CD4-positive, alpha-beta T cell (primary cell): Measurements from ENCODE around the gene GHRHR. TPM values are rescaled to one million over a fixed set of nuclear protein-coding genes. Genes with fewer than 3 reads are reported as not detected.

Experiments
- ATAC-seq: fragments of 200-7000 bp; cut with Tn5 transposase; one replicate; pipeline ENCODE4 v1.10.0; 2022; ENCODE audit warnings: mild to moderate bottlenecking; ENCODE audit not compliant: poor library complexity
- CTCF ChIA-PET: fragments of 350-600 bp; sonication (Branson Sonifier 250); formaldehyde crosslinking; loops from one replicate; lab custom pipeline; 2021; ENCODE audit warnings: antibody characterized with exemption, inconsistent platforms; lab: Charles Lee
- POLR2A ChIA-PET: fragments of 350-600 bp; sonication (Branson Sonifier 250); formaldehyde crosslinking; loops from one replicate; lab custom pipeline; 2021; ENCODE audit warnings: antibody characterized with exemption, inconsistent platforms; lab: Charles Lee
- DNase-seq, 14 experiments: peaks; one replicate each; pipeline ENCODE4 v3.0.0-alpha.2; 2013 to 2020; ENCODE audit warnings: mixed read lengths in 2 of 14
- H3K27ac ChIP-seq, 2 donors: one replicate each; pipeline versions ENCODE4 v1.5.1 to v1.7.0; 2013; ENCODE audit warnings: low read length in 2 of 2, low read depth in 1 of 2, mild to moderate bottlenecking in 1 of 2
- H3K27me3 ChIP-seq, 2 experiments: 1 replicate in 1 of 2; 2 replicates in 1 of 2; pipeline versions ENCODE4 v1.6.1 to v1.7.0; 2013; ENCODE audit warnings: low read length in 2 of 2, control low read depth in 1 of 2, mild to moderate bottlenecking in 1 of 2, moderate library complexity in 1 of 2; ENCODE audit not compliant: insufficient read depth in 2 of 2, control insufficient read depth in 1 of 2
- H3K36me3 ChIP-seq: one replicate; pipeline ENCODE4 v1.6.1; 2013; ENCODE audit warnings: low read length, control low read depth; ENCODE audit not compliant: insufficient read depth
- H3K4me1 ChIP-seq: one replicate; pipeline ENCODE4 v1.6.1; 2013; ENCODE audit warnings: low read length, control low read depth; ENCODE audit not compliant: insufficient read depth
- H3K4me3 ChIP-seq: one replicate; pipeline ENCODE4 v1.5.1; 2013; ENCODE audit warnings: mild to moderate bottlenecking, low read length, moderate library complexity
- H3K9me3 ChIP-seq, 2 experiments: 1 replicate in 1 of 2; 2 replicates in 1 of 2; pipeline versions ENCODE4 v1.6.1 to v1.7.0; 2013; ENCODE audit warnings: low read length in 2 of 2, mild to moderate bottlenecking in 2 of 2, control low read depth in 1 of 2, moderate library complexity in 1 of 2; ENCODE audit not compliant: control insufficient read depth in 1 of 2, insufficient read depth in 1 of 2
- H3K27ac Mint-ChIP-seq: one replicate; pipeline ENCODE4 v1.8.0; 2020; ENCODE audit warnings: mixed read lengths
- H3K27me3 Mint-ChIP-seq: one replicate; pipeline ENCODE4 v1.8.0; 2021; ENCODE audit warnings: mixed read lengths
- H3K36me3 Mint-ChIP-seq: one replicate; pipeline ENCODE4 v1.8.0; 2021; ENCODE audit warnings: low read depth, mixed read lengths
- H3K4me1 Mint-ChIP-seq: one replicate; pipeline ENCODE4 v1.8.0; 2021; ENCODE audit warnings: low read depth, mixed read lengths
- H3K4me3 Mint-ChIP-seq: one replicate; pipeline ENCODE4 v1.8.0; 2020; ENCODE audit warnings: mild to moderate bottlenecking, mixed read lengths
- H3K9me3 Mint-ChIP-seq: one replicate; pipeline ENCODE4 v1.8.0; 2020; ENCODE audit warnings: mixed read lengths
- intact Hi-C, 2 experiments: fragments of 100-400 bp; cut with DNase I in 1 of 2; cut with micrococcal nuclease in 1 of 2; formaldehyde crosslinking; loops; one replicate each; pipeline versions ENCODE4 v1.15.1 to v1.9.0; 2023 to 2025; cut with DNase I, micrococcal nuclease
- total RNA-seq, 174 experiments: library from RNA in 2 of 174; stranded (reverse) in 2 of 174; gene quantifications; one replicate each; pipeline ENCODE4 v1.2.3 and lab custom pipeline; 2021 to 2026
- TF ChIP-seq, protein P1 (sequence below): fragments of 200-600 bp; IDR thresholded peaks from one replicate; pipeline ENCODE4 v1.8.0; 2022; ENCODE audit warnings: antibody characterized with exemption, mild to moderate bottlenecking

The GHRHR gene
- total RNA-seq, 2 experiments from 2014 or later = not detected

DNA sequence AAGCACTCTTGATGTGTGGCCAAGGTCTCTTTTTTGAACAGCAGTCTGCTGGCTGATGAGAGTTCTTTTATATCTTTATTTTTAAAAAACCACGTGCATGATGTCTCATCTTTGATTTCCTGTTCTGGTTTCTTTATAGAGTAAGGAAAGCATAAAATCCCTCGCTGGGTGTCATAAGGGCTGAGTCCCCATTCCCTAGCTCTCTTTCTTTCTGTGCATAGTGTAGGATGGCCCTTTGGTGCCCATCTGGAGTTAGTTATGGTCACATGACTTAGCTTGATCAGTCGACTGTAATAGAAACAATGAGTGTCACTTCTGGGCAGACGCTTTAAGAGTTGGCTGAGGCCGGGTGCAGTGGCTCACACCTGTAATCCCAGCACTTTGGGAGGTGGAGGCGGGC lies 38.5 kb downstream of the GHRHR start:
- ATAC-seq = no peak
- DNase-seq = no peak
- no peaks in the 10 kb centered on the region for H3K27me3 Mint-ChIP-seq
- H3K9me3 Mint-ChIP-seq = no peaks in the 10 kb centered on the region
- Histone ChIP-seq H3K4me1 (no peaks in the 10 kb centered on the region), H3K27ac (no peak overlapping the region), H3K9me3 (no peaks in the 10 kb centered on the region), H3K4me3 (no peak overlapping the region), H3K27me3 (peaks cover 0 to 4% of the 10 kb centered on the region in 2 experiments), H3K36me3 (no peaks in the 10 kb centered on the region)
- ChIA-PET POLR2A (no interaction called here), CTCF (no interaction called here)
- no peaks in the 10 kb centered on the region for H3K36me3 Mint-ChIP-seq
- H3K4me3 Mint-ChIP-seq = no peak overlapping the region
- TF ChIP-seq, protein P1, sequence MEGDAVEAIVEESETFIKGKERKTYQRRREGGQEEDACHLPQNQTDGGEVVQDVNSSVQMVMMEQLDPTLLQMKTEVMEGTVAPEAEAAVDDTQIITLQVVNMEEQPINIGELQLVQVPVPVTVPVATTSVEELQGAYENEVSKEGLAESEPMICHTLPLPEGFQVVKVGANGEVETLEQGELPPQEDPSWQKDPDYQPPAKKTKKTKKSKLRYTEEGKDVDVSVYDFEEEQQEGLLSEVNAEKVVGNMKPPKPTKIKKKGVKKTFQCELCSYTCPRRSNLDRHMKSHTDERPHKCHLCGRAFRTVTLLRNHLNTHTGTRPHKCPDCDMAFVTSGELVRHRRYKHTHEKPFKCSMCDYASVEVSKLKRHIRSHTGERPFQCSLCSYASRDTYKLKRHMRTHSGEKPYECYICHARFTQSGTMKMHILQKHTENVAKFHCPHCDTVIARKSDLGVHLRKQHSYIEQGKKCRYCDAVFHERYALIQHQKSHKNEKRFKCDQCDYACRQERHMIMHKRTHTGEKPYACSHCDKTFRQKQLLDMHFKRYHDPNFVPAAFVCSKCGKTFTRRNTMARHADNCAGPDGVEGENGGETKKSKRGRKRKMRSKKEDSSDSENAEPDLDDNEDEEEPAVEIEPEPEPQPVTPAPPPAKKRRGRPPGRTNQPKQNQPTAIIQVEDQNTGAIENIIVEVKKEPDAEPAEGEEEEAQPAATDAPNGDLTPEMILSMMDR = no peak
- no peaks in the 10 kb centered on the region for H3K4me1 Mint-ChIP-seq
- H3K27ac Mint-ChIP-seq = no peak overlapping the region
- intact Hi-C loops = no loop called here

- H3K4me1 ChIP-seq = no peaks in the 10 kb centered on the region
- H3K4me3 ChIP-seq = no peak overlapping the region
- Mint-ChIP-seq H3K9me3 (no peaks in the 10 kb centered on the region), H3K27me3 (no peaks in the 10 kb centered on the region), H3K27ac (no peak overlapping the region), H3K4me1 (no peaks in the 10 kb centered on the region), H3K36me3 (no peaks in the 10 kb centered on the region), H3K4me3 (no peak overlapping the region)
- ATAC-seq (no peak), DNase-seq (no peak)
- TF ChIP-seq, protein P1 = no peak
- POLR2A ChIA-PET = no interaction called here
- no peaks in the 10 kb centered on the region for H3K9me3 ChIP-seq
- intact Hi-C loops = no loop called here
- H3K27me3 ChIP-seq = peaks cover 0 to 8% of the 10 kb centered on the region in 2 experiments
- CTCF ChIA-PET = no interaction called here
- H3K27ac ChIP-seq = no peak overlapping the region
- no peaks in the 10 kb centered on the region for H3K36me3 ChIP-seq
Observed at GRCh38 chr7:31003097-31003496, 39.3 kb downstream of the GHRHR start.

GRCh38 chr7:31003721-31004120 lies 40.0 kb downstream of the GHRHR start:
- TF ChIP-seq, protein P1 = no peak
- no peaks in the 10 kb centered on the region for H3K9me3 Mint-ChIP-seq
- Histone ChIP-seq H3K36me3 (no peaks in the 10 kb centered on the region), H3K4me3 (no peak overlapping the region), H3K27ac (no peak overlapping the region), H3K27me3 (peaks cover 0 to 8% of the 10 kb centered on the region in 2 experiments), H3K4me1 (no peaks in the 10 kb centered on the region), H3K9me3 (no peaks in the 10 kb centered on the region)
- CTCF ChIA-PET = no interaction called here
- no peaks in the 10 kb centered on the region for H3K36me3 Mint-ChIP-seq
- DNase-seq (no peak), ATAC-seq (no peak)
- H3K27ac Mint-ChIP-seq = no peak overlapping the region
- no peak overlapping the region for H3K4me3 Mint-ChIP-seq
- POLR2A ChIA-PET = no interaction called here
- intact Hi-C loops = no loop called here
- no peaks in the 10 kb centered on the region for H3K27me3 Mint-ChIP-seq
- no peaks in the 10 kb centered on the region for H3K4me1 Mint-ChIP-seq
